Rectal smooth muscle tissue (tissue), 1 donor: ENCODE data around the gene FLRT3.

Experiments
- H3K27ac ChIP-seq: one replicate; pipeline ENCODE4 v1.7.0; 2013; ENCODE audit warnings: low read depth, low read length, inconsistent platforms
- H3K27me3 ChIP-seq: one replicate; pipeline ENCODE4 v1.7.0; 2013; ENCODE audit warnings: low read length; ENCODE audit not compliant: control insufficient read depth, insufficient read depth
- H3K36me3 ChIP-seq: one replicate; pipeline ENCODE4 v1.7.0; 2013; ENCODE audit warnings: low read length; ENCODE audit not compliant: control insufficient read depth, insufficient read depth
- H3K4me1 ChIP-seq: one replicate; pipeline ENCODE4 v1.7.0; 2013; ENCODE audit warnings: low read length; ENCODE audit not compliant: control insufficient read depth, insufficient read depth
- H3K4me3 ChIP-seq: one replicate; pipeline ENCODE4 v1.7.0; 2013; ENCODE audit warnings: low read length
- H3K9ac ChIP-seq: one replicate; pipeline ENCODE4 v1.7.0; 2013; ENCODE audit warnings: low read length

The FLRT3 gene

DNA sequence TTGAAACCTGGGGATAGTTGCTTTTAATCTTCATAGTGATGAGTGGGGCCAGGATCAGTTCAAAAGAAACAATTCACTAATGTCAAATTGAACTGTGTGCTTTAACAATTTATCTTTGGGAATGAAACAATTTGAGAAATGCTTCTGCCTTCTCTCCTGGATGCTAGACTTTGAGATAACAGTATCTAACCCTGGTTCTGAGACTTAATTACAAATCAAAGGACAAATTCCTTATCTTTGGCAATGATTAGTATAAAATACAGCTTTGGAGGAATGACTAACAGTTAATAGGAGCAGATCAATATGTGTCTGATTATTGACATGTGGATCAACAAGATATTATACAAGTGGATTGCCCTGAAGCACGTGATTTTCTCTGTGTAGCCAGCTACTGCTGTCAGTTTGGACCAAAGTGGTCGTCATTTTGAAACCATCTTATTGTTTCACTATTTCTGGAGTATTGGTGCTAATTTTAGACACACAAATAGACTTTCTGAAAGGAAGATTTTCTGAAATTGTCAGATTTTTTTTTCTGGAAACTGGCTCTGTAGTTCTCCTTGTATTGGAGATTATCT is 6.2 kb upstream of the FLRT3 start:
- Histone ChIP-seq H3K27me3 (no peaks in the 10 kb centered on the region), H3K4me1 (no peaks in the 10 kb centered on the region), H3K4me3 (no peak overlapping the region), H3K9ac (no peak overlapping the region), H3K36me3 (no peaks in the 10 kb centered on the region), H3K27ac (no peak overlapping the region)

DNA sequence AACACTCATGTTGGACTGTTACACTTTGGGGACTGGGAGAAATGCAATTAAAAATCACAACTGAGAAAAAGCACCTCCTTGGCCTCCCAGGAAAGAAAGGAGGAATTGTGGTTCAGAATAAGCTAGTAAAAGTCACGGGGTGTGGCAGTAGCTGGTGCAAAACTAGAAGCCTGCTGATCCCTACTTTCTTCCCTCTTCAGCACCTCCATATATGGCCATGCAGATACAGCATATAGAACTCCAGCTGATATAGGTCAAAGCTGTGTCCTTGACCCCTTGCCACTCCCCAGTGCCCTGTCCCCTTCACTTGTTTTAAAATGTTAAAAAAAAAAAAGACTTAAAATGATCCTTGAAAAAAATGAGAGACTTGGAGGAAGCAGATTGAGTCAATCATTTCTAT is 5.5 kb upstream of the FLRT3 start:
- no peaks in the 10 kb centered on the region for H3K27me3 ChIP-seq
- no peaks in the 10 kb centered on the region for H3K36me3 ChIP-seq
- H3K9ac ChIP-seq = no peak overlapping the region
- no peaks in the 10 kb centered on the region for H3K4me1 ChIP-seq
- no peak overlapping the region for H3K27ac ChIP-seq
- no peak overlapping the region for H3K4me3 ChIP-seq

DNA sequence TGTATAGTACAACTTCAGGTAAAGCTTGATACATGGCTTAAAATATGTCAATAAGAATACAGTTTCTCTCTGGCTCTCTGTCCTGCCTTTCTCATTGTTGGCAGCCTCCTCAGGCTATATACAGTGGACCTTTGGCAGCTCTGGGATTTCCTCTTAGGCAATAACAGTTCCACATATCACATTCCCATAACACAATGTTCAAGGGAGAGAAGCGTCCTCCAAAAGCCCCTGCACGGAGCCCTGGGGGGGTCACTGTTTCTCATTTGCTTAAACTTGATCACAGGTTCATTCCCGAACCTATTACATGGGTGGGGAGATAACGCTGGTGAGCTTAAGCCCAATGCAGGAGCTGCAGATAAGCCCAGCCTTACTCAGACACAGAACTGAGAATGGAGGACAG is 4.4 kb upstream of the FLRT3 start:
- H3K27me3 ChIP-seq = no peaks in the 10 kb centered on the region
- H3K4me1 ChIP-seq = no peaks in the 10 kb centered on the region
- no peaks in the 10 kb centered on the region for H3K36me3 ChIP-seq
- no peak overlapping the region for H3K27ac ChIP-seq
- H3K4me3 ChIP-seq = no peak overlapping the region
- H3K9ac ChIP-seq = no peak overlapping the region

DNA sequence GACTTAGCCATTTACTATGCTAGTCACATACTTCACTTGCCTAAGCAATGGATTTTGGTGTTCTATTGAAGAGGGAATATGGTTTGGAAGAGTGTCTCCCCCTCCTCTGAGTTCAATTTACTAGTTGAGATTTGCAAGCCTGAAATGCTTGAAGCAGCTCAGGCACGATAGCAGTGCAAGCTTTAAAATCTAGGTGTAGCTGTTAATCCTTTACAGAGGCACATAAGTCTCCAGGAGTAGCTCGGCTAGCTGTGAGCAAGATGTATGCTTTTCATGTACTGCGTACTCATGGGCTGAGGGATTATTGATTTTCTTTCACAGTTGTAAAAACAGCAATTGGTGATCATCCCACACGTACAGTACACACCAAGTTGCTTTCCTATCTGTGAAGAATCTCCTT is 726 bp downstream of the FLRT3 start:
- no peaks in the 10 kb centered on the region for H3K36me3 ChIP-seq
- no peaks in the 10 kb centered on the region for H3K27me3 ChIP-seq
- peaks cover 2% of the 10 kb centered on the region for H3K4me1 ChIP-seq
- H3K9ac ChIP-seq = peak overlapping the region; percentile 24
- H3K27ac ChIP-seq = peak overlapping the region; percentile 71
- H3K4me3 ChIP-seq = peak overlapping the region; percentile 92

DNA sequence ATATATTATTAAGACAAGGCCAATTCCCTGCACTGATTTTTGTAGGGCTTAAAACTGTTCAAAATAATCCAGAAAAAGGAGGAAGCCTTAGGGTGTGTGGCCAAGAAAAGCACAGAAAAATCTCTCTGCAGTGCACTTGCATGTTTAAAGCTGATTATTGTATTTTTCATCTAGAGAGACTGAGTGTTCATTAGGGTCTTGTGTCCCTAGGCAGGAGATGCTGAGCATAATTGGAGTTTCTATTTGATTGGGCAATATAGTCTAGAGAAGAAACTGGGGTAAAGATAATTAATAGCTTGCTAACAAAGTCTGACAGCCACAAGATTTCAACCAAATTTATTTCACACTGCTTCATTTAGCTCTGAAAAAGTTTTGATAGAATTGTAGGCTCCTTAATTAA is 2.4 kb downstream of the FLRT3 start:
- Histone ChIP-seq H3K9ac (no peak overlapping the region), H3K4me1 (peaks cover 2% of the 10 kb centered on the region), H3K27me3 (no peaks in the 10 kb centered on the region), H3K36me3 (no peaks in the 10 kb centered on the region), H3K4me3 (peak overlapping the region; percentile 29), H3K27ac (peak overlapping the region; percentile 32)

GRCh38 chr20:14334306-14334930 is 3.0 kb downstream of the FLRT3 start:
- Histone ChIP-seq H3K4me3 (peak overlapping the region; percentile 32), H3K9ac (no peak overlapping the region), H3K4me1 (peaks cover 2% of the 10 kb centered on the region), H3K36me3 (no peaks in the 10 kb centered on the region), H3K27me3 (no peaks in the 10 kb centered on the region), H3K27ac (peak overlapping the region; percentile 3)

- no peak overlapping the region for H3K27ac ChIP-seq
- H3K36me3 ChIP-seq = no peaks in the 10 kb centered on the region
- H3K4me1 ChIP-seq = peaks cover 2% of the 10 kb centered on the region
- no peaks in the 10 kb centered on the region for H3K27me3 ChIP-seq
- peak overlapping the region; percentile 35 for H3K4me3 ChIP-seq
- H3K9ac ChIP-seq = no peak overlapping the region
Measured at GRCh38 chr20:14333721-14334120, 3.7 kb downstream of the FLRT3 start.

GRCh38 chr20:14332866-14333265 is 4.5 kb downstream of the FLRT3 start:
- H3K9ac ChIP-seq = no peak overlapping the region
- peaks cover 2% of the 10 kb centered on the region for H3K4me1 ChIP-seq
- no peak overlapping the region for H3K4me3 ChIP-seq
- H3K36me3 ChIP-seq = no peaks in the 10 kb centered on the region
- H3K27me3 ChIP-seq = no peaks in the 10 kb centered on the region
- peak overlapping the region; percentile 21 for H3K27ac ChIP-seq

GRCh38 chr20:14331646-14332045 is 5.8 kb downstream of the FLRT3 start:
- Histone ChIP-seq H3K4me3 (no peak overlapping the region), H3K9ac (no peak overlapping the region), H3K4me1 (peaks cover 2% of the 10 kb centered on the region), H3K27me3 (no peaks in the 10 kb centered on the region), H3K36me3 (no peaks in the 10 kb centered on the region), H3K27ac (no peak overlapping the region)

GRCh38 chr20:14319704-14320103 is 17.7 kb downstream of the FLRT3 start:
- no peak overlapping the region for H3K9ac ChIP-seq
- no peak overlapping the region for H3K27ac ChIP-seq
- peaks cover 1% of the 10 kb centered on the region for H3K4me1 ChIP-seq
- H3K36me3 ChIP-seq = no peaks in the 10 kb centered on the region
- no peak overlapping the region for H3K4me3 ChIP-seq
- no peaks in the 10 kb centered on the region for H3K27me3 ChIP-seq

GRCh38 chr20:14313341-14314020 is 23.9 kb downstream of the FLRT3 start:
- peaks cover 9% of the 10 kb centered on the region for H3K4me1 ChIP-seq
- no peak overlapping the region for H3K27ac ChIP-seq
- H3K4me3 ChIP-seq = no peak overlapping the region
- no peaks in the 10 kb centered on the region for H3K27me3 ChIP-seq
- H3K9ac ChIP-seq = no peak overlapping the region
- no peaks in the 10 kb centered on the region for H3K36me3 ChIP-seq

DNA sequence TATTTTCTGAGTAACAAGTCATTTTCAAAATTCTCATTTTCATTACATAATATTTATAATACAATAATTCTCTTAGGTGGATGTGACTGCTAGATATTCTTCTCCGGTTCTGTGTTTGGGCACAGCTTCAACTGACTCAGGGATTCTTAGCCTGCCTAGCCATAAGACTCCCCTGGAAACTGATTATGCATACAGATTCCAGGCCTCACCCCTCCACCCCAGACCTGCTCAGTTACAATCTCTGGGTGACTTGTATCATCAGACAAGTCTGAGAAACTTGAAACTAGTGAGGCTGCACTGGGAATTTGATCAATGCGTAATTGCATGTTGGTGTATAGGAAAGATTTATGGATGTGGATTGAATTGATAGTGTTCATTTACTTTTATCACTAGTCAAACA is 25.4 kb downstream of the FLRT3 start:
- H3K4me3 ChIP-seq = no peak overlapping the region
- peaks cover 12% of the 10 kb centered on the region for H3K4me1 ChIP-seq
- no peaks in the 10 kb centered on the region for H3K36me3 ChIP-seq
- no peaks in the 10 kb centered on the region for H3K27me3 ChIP-seq
- no peak overlapping the region for H3K27ac ChIP-seq
- H3K9ac ChIP-seq = no peak overlapping the region
